Upper lobe of right lung (tissue), 1 donor: Measurements from ENCODE around the gene CD244. TPM values are rescaled to one million over a fixed set of nuclear protein-coding genes. Genes with fewer than 3 reads are reported as not detected.

ENCODE experiments used
- ATAC-seq: fragments of 200-7000 bp; cut with Tn5 transposase; one replicate; pipeline ENCODE4 v1.9.1; 2020; ENCODE audit warnings: mild to moderate bottlenecking, moderate library complexity
- DNase-seq: peaks from one replicate; pipeline ENCODE4 v3.0.0-alpha.2; 2020
- H3K27ac ChIP-seq: fragments of 200-600 bp; one replicate; pipeline ENCODE4 v1.8.0; 2022
- H3K27me3 ChIP-seq: fragments of 200-600 bp; one replicate; pipeline ENCODE4 v1.8.0; 2022; ENCODE audit warnings: mild to moderate bottlenecking
- H3K36me3 ChIP-seq: fragments of 200-600 bp; one replicate; pipeline ENCODE4 v1.8.0; 2022
- H3K4me1 ChIP-seq: fragments of 200-600 bp; one replicate; pipeline ENCODE4 v1.8.0; 2022
- H3K4me3 ChIP-seq: fragments of 200-600 bp; one replicate; pipeline ENCODE4 v1.8.0; 2022; ENCODE audit warnings: mild to moderate bottlenecking
- H3K9me3 ChIP-seq: fragments of 200-600 bp; one replicate; pipeline ENCODE4 v1.8.0; 2022
- intact Hi-C: fragments of 100-400 bp; cut with DNase I; formaldehyde crosslinking; loops from one replicate; pipeline ENCODE4 v1.11.0; 2022
- total RNA-seq: library from RNA; stranded (reverse); fragmentation: NEBNext Ultra II Directional; extraction: Animal tissue kit (Norgen Biotek cat#: 25700); gene quantifications from one replicate; pipeline ENCODE4 v1.2.1, GENCODE V29; 2021
- TF ChIP-seq, protein P1 (sequence below): fragments of 200-600 bp; IDR thresholded peaks from one replicate; pipeline ENCODE4 v1.8.0; 2022; ENCODE audit warnings: antibody characterized with exemption
- donor health status: DM: no; HTN: yes; CAD: no; lungs with severe emphysema.

CD244 gene
- total RNA-seq, 1 donor from 2014 or later = 3.0 TPM

DNA sequence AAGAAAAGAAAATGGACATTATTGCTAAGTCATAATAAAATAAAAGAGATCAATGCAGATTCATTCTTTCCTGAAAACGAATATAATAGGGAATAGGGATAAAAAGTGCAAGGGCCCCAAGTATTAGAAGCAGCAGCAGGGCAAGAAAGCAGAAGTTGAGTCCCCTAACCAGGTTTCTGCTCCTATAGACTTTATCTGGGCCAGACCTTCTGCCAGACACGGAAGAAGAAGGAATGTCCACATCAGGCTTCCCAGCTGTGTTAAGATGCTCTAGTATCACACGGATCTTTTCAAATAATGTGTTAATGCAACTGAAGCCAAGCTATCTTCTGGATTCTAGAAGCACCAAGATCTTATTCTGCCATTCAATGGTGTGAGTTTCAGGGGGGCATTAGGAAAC lies 26.9 kb downstream of the CD244 start:
- ATAC-seq (no peak), DNase-seq (no peak)
- Histone ChIP-seq H3K4me3 (no peak overlapping the region), H3K27ac (no peak overlapping the region), H3K4me1 (peaks cover 22% of the 10 kb centered on the region), H3K9me3 (no peaks in the 10 kb centered on the region), H3K27me3 (no peaks in the 10 kb centered on the region), H3K36me3 (no peaks in the 10 kb centered on the region)
- TF ChIP-seq, protein P1, sequence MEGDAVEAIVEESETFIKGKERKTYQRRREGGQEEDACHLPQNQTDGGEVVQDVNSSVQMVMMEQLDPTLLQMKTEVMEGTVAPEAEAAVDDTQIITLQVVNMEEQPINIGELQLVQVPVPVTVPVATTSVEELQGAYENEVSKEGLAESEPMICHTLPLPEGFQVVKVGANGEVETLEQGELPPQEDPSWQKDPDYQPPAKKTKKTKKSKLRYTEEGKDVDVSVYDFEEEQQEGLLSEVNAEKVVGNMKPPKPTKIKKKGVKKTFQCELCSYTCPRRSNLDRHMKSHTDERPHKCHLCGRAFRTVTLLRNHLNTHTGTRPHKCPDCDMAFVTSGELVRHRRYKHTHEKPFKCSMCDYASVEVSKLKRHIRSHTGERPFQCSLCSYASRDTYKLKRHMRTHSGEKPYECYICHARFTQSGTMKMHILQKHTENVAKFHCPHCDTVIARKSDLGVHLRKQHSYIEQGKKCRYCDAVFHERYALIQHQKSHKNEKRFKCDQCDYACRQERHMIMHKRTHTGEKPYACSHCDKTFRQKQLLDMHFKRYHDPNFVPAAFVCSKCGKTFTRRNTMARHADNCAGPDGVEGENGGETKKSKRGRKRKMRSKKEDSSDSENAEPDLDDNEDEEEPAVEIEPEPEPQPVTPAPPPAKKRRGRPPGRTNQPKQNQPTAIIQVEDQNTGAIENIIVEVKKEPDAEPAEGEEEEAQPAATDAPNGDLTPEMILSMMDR = no peak
- intact Hi-C loops = loop anchor here (10.0 kb wide), 1 partner anchor 119 kb away; the partner anchor contains the start of gene ITLN2

DNA sequence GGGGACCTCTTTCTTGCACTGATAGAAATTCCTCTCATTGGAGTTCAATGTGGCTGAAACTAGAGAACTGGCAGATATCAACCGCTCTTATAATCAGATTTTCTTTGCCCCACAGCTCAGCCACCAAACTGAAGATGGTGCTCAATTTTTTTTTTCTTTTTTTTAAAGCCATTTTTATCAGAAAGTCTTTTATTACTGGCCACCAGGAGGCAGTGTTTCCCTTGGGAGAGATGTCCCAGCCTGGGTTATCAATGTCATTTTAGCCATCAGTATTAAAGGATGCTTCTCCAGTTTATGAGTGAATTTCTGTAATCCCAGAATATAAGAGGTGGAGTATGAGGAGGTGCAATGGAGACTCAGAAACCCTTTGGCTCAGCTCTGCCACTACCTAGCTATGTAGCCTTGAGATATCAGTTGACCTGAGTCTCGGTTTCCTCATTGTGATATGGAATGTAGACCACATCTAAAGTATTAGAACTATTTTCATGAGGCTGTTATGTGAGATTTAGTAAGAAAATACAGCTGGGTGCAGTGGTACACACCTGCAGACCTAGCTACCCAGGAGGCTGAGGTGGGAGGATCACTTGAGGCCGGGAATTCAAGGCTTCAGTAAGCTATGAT lies 27.6 kb downstream of the CD244 start:
- Histone ChIP-seq H3K36me3 (no peaks in the 10 kb centered on the region), H3K27me3 (no peaks in the 10 kb centered on the region), H3K9me3 (no peaks in the 10 kb centered on the region), H3K4me1 (peaks cover 22% of the 10 kb centered on the region), H3K4me3 (no peak overlapping the region), H3K27ac (no peak overlapping the region)
- TF ChIP-seq, protein P1 = peak; percentile 68
- intact Hi-C loops = loop anchor here (10.0 kb wide), 1 partner anchor 120 kb away; the partner anchor contains the start of gene ITLN2
- DNase-seq (no peak), ATAC-seq (peak; percentile 40)

DNA sequence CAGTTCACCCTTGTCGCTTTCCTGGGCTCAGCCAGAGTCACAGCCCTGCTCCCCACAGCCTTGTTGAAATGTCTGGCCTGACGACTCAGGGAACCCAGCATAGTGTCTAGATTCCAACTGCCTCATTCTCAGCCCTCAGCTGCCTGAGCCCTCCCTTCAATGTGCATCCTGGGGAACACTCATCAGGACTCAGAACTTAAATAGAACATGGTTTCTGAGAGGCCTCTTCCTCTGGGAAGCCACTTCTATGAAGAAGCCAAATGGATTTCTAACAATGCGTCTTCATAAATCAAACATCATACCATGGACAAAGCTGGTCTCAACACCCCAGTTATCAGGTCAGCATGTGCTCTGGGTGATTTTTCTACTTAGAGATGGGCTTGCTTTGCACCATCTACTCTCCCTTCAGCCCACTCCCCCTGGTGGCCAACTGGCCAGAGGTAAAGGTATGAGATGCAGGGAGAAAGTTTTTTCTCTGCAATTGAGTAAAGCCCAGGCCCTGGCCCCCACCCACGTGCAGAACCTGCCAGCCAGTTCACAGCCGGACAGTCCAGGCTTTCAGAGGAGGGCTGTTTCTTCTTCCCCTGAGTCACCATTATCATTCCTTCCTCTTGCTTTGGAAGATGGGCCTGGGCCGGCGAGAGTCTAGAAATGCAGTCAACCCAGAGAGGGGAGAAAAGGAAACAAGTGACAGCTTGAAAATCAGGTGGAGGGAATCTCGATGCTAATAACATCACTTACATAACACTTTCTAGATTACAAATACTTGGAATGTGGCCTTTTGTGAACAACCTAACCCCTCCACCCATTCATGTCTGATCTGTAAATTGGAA lies 32.1 kb downstream of the CD244 start:
- ATAC-seq (peak; percentile 73), DNase-seq (peak; percentile 87)
- Histone ChIP-seq H3K27ac (no peak overlapping the region), H3K4me3 (no peak overlapping the region), H3K36me3 (no peaks in the 10 kb centered on the region), H3K4me1 (no peaks in the 10 kb centered on the region), H3K9me3 (no peaks in the 10 kb centered on the region), H3K27me3 (no peaks in the 10 kb centered on the region)
- intact Hi-C loops = loop anchor here (10.0 kb wide), 1 partner anchor 124 kb away; the partner anchor contains the start of gene ITLN2
- TF ChIP-seq, protein P1 = peak; percentile 58

DNA sequence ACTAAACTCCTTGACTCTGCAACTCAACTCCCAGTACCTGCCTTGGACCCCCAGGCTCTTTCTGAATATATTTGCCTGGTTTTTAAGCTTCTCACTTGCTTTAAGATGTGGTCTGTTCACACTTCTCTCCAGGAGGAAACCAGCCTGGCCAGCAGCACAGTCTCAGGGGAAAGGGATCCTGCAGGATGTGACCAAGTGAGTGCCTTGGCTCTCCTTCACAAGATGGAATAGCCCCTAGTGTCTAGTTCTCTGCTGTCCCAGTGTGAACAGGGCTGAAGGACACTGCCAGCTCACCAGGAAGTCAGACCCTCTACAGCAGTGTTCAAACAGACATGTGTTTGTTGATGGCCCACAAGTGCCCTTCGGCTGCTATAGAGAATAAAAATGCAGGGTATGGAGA lies 32.9 kb downstream of the CD244 start:
- no peak for ATAC-seq
- DNase-seq = no peak
- Histone ChIP-seq H3K4me1 (no peaks in the 10 kb centered on the region), H3K27me3 (no peaks in the 10 kb centered on the region), H3K4me3 (no peak overlapping the region), H3K27ac (no peak overlapping the region), H3K9me3 (no peaks in the 10 kb centered on the region), H3K36me3 (no peaks in the 10 kb centered on the region)
- intact Hi-C loops = loop anchor here (10.0 kb wide), 1 partner anchor 125 kb away; the partner anchor contains the start of gene ITLN2
- TF ChIP-seq, protein P1 = no peak

DNA sequence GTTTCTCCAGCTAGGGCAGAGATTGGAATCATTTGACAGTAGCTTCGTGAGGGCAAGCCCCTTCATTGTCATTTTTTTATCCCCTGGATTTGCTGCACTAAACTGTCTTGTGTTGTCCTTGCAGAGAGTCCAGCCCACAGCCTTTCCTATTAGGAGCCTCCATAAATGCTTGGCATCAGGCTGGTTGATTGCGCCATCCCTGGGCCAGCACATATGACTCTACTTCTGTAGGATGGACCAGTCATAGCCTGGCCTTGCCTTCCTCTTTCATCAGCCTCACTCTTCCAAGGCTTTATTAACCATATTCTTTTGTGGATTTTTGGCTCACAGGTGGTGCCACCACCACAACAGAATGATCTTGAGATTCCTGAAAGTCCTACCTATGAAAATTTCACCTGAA lies 35.3 kb downstream of the CD244 start:
- intact Hi-C loops = no loop called here
- no peaks in the 10 kb centered on the region for H3K4me1 ChIP-seq
- TF ChIP-seq, protein P1 = no peak
- H3K27ac ChIP-seq = no peak overlapping the region
- H3K27me3 ChIP-seq = no peaks in the 10 kb centered on the region
- H3K9me3 ChIP-seq = no peaks in the 10 kb centered on the region
- H3K4me3 ChIP-seq = no peak overlapping the region
- H3K36me3 ChIP-seq = no peaks in the 10 kb centered on the region
- DNase-seq (peak; percentile 76), ATAC-seq (peak; percentile 62)
